Ishikawa (cell line): ENCODE results near the gene JMJD4.

Experiments
- CEBPB ChIP-seq: IDR thresholded peaks from 2 replicates; pipeline ENCODE4 v1.6.1; 2012
- CREB1 ChIP-seq: IDR thresholded peaks from 2 replicates; pipeline ENCODE4 v1.6.1; 2012; ENCODE audit warnings: low read depth
- EP300 ChIP-seq: IDR thresholded peaks from 2 replicates; pipeline ENCODE4 v1.6.1; 2012; ENCODE audit warnings: borderline replicate concordance
- FOXM1 ChIP-seq: IDR thresholded peaks from 2 replicates; pipeline ENCODE4 v1.6.1; 2012; ENCODE audit warnings: low read depth, borderline replicate concordance
- NFIC ChIP-seq: IDR thresholded peaks from 2 replicates; pipeline ENCODE4 v1.6.1; 2012
- RAD21 ChIP-seq: IDR thresholded peaks from 2 replicates; pipeline ENCODE4 v1.6.1; 2012; ENCODE audit warnings: low read depth
- TAF1 ChIP-seq: IDR thresholded peaks from 2 replicates; pipeline ENCODE4 v1.6.1; 2012; ENCODE audit warnings: low read depth, mild to moderate bottlenecking
- YY1 ChIP-seq: IDR thresholded peaks from 2 replicates; pipeline ENCODE4 v1.6.1; 2012; ENCODE audit warnings: low read depth
- ZBTB7A ChIP-seq: IDR thresholded peaks from 2 replicates; pipeline ENCODE4 v1.6.1; 2012; ENCODE audit warnings: low read depth
- TF ChIP-seq, protein P1 (sequence below): IDR thresholded peaks from 2 replicates; pipeline ENCODE4 v1.6.1; 2012
- TF ChIP-seq, protein P2 (sequence below): IDR thresholded peaks from 2 replicates; pipeline ENCODE4 v1.6.1; 2012; ENCODE audit warnings: low read depth, mild to moderate bottlenecking
- TF ChIP-seq, protein P3 (sequence below): IDR thresholded peaks from 2 replicates; pipeline ENCODE4 v1.6.1; 2012

DNA sequence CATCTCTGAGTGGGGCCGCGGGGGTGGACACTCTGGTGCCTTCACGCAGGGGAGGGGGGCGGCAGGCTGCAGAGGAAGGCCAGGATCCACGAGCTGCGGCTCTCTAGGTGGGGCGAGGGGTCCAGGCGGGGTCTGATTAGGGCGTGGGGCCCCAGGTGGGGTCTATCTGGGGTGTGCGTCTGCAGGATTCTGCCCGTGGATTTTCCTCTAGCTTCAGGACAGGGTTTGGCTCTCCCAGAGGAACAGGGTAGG, 6.3 kb downstream of the JMJD4 start:
- no peak for TF ChIP-seq YY1
- no peak for TF ChIP-seq RAD21
- TF ChIP-seq CREB1 = no peak
- TF ChIP-seq, protein P1, sequence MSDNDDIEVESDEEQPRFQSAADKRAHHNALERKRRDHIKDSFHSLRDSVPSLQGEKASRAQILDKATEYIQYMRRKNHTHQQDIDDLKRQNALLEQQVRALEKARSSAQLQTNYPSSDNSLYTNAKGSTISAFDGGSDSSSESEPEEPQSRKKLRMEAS = no peak
- TF ChIP-seq EP300 = no peak
- TF ChIP-seq ZBTB7A = no peak
- TF ChIP-seq, protein P2, sequence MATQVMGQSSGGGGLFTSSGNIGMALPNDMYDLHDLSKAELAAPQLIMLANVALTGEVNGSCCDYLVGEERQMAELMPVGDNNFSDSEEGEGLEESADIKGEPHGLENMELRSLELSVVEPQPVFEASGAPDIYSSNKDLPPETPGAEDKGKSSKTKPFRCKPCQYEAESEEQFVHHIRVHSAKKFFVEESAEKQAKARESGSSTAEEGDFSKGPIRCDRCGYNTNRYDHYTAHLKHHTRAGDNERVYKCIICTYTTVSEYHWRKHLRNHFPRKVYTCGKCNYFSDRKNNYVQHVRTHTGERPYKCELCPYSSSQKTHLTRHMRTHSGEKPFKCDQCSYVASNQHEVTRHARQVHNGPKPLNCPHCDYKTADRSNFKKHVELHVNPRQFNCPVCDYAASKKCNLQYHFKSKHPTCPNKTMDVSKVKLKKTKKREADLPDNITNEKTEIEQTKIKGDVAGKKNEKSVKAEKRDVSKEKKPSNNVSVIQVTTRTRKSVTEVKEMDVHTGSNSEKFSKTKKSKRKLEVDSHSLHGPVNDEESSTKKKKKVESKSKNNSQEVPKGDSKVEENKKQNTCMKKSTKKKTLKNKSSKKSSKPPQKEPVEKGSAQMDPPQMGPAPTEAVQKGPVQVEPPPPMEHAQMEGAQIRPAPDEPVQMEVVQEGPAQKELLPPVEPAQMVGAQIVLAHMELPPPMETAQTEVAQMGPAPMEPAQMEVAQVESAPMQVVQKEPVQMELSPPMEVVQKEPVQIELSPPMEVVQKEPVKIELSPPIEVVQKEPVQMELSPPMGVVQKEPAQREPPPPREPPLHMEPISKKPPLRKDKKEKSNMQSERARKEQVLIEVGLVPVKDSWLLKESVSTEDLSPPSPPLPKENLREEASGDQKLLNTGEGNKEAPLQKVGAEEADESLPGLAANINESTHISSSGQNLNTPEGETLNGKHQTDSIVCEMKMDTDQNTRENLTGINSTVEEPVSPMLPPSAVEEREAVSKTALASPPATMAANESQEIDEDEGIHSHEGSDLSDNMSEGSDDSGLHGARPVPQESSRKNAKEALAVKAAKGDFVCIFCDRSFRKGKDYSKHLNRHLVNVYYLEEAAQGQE = no peak
- TF ChIP-seq TAF1 = peak; percentile 8; the same call in 1 of the 2 replicates
- TF ChIP-seq, protein P3, sequence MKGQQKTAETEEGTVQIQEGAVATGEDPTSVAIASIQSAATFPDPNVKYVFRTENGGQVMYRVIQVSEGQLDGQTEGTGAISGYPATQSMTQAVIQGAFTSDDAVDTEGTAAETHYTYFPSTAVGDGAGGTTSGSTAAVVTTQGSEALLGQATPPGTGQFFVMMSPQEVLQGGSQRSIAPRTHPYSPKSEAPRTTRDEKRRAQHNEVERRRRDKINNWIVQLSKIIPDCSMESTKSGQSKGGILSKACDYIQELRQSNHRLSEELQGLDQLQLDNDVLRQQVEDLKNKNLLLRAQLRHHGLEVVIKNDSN = no peak
- TF ChIP-seq FOXM1 = no peak
- no peak for TF ChIP-seq CEBPB
- no peak for TF ChIP-seq NFIC
